Hematopoietic multipotent progenitor cell treated with erythropoietin and hydrocortisone succinate and interleukin-3 and kit ligand, for 4 days (in vitro differentiated cells): ENCODE results near the gene RNU4-1.

Experiments
- DNase-seq: peaks from one replicate; pipeline ENCODE4 v3.0.0-alpha.2; 2015

Gene RNU4-1

DNA sequence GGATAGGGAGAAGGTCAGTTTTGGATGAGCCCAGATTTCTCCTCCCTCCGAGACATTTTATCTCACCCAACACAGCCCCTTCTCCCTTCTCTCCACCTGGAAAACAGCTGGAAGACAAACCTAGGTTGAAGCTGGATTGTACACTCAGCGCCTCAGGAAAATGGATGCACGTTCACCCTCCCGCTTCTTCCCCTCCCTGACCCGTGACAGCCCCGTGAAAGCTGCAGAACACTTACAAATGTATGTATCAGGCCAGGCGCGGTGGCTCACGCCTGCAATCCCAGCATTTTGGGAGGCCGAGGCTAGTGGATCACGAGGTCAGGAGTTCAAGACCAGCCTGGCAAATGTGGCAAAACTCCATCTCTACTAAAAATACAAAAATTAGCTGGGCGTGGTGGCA lies 5.5 kb downstream of the RNU4-1 start:
- no peak for DNase-seq

GRCh38 chr12:120286768-120287490 lies 6.1 kb downstream of the RNU4-1 start:
- no peak for DNase-seq

GRCh38 chr12:120284381-120284780 lies 8.7 kb downstream of the RNU4-1 start:
- no peak for DNase-seq

- DNase-seq = no peak
Measured at GRCh38 chr12:120283318-120283717, 9.7 kb downstream of the RNU4-1 start.

DNA sequence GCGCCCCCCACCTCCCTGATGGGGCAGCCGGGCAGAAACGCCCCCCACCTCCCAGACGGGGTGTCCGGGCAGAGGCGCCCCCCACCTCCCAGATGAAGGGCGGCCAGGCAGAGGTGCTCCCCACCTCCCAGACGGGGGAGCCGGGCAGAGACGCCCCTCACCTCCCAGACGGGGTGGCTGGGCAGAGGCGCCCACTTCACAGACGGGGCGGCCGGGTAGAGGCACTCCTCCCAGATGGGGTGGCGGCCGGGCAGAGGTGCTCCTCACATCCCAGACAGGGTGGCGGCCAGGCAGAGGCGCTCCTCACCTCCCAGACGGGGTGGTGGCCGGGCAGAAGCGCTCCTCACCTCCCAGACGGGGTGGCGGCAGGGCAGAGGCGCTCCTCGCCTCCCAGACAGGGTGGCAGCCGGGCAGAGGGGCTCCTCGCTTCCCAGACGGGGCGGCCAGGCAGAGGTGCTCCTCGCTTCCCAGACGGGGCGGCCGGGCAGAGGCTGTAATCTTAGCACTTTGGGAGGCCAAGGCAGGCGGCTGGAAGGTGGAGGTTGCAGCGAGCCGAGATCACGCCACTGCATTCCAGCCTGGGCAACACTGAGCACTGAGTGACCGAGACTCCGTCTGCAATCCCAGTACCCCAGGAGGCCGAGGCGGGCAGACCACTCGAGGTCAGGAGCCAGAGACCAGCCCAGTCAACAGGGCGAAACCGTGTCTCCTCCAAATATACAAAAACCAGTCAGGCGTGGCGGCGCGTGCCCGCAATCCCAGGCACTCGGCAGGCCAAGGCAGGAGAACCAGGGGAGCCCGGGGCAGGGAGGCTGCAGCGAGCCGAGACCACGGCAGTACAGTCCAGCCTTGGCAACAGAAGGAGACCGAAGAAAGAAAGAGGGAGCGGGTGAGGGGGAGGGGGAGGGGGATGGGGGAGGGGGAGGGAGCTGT lies 14.6 kb downstream of the RNU4-1 start:
- DNase-seq = no peak

DNA sequence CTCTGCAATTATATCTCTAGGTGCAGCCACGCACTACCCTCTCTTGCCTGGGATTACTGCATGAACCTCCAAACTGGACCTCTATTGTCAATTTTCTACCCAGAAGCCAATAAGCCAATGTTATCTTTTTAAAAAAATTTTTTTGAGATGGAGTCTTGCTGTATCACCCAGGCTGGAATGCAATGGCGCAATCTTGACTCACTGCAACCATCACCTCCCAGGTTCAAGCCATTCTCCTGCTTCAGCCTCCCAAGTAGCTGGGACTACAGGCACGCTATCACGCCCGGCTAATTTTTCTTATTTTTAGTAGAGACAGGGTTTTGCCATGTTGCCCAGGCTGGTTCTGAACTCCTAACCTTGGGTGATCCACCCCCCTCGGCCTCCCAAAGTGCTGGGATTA lies 16.3 kb downstream of the RNU4-1 start:
- DNase-seq = no peak

GRCh38 chr12:120267736-120268135 lies 25.3 kb downstream of the RNU4-1 start:
- DNase-seq = no peak

GRCh38 chr12:120266180-120266870 lies 26.7 kb downstream of the RNU4-1 start:
- no peak for DNase-seq

DNA sequence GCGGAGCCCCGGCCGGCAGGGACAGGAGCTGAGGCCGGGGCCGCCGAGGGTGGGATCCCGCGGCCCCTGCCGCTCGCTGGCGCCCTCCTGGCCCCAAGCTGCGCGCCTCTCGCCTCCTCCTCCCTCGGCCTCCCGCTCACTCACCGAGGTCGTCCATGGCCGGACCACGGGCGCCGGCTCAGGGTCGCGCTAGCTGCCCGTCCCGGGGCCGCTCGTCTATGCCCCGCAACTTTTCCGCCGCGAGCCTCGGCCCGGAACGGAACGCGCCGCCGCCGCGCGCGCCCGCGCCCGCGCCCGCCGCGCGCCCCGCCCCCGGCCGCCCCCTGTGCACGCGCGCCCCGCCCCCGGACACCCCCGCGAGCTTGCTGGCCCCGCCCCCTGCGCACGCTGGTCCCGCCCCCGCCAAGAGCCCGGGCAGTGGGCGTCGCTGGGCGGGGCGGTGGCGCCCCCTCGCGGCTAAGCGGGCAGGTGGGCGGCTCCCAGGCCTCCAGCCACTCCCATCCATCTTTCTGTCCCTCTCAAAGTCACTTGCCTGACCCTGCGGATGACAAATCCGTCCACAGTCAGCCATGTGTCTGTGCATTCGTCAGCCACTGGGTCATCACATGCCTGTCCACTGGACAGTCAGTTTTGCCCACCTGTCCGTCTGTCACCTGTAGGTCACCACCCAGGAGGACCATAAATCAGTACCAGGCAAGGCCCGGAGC lies 27.4 kb downstream of the RNU4-1 start, which contains the start of gene PXN:
Gene PXN, minus strand, starts transcription at position 258 of the 707 bp plus-strand sequence. Its CDS starts 101 bp downstream, at position 157.
- peak; percentile 88 for DNase-seq

GRCh38 chr12:120264904-120265472 lies 28.0 kb downstream of the RNU4-1 start:
- DNase-seq = no peak

GRCh38 chr12:120264086-120264903 lies 28.7 kb downstream of the RNU4-1 start:
- no peak for DNase-seq

DNA sequence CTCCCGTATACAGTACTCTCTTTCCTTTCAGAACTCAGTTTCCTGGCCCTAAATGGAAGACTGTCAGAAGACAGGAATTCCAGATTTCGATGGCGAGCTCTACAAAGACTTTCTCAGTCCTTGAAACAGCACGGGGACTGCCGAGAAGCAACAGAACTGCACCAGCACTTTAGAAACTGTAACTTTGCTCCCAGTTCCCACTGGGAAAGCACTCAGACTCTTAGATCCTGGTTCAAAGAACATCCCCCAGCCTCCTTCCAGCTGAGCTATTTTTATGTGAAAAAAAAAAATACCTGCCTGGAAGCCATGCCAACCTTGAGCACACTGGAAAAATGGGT lies 29.3 kb downstream of the RNU4-1 start:
- DNase-seq = no peak

DNA sequence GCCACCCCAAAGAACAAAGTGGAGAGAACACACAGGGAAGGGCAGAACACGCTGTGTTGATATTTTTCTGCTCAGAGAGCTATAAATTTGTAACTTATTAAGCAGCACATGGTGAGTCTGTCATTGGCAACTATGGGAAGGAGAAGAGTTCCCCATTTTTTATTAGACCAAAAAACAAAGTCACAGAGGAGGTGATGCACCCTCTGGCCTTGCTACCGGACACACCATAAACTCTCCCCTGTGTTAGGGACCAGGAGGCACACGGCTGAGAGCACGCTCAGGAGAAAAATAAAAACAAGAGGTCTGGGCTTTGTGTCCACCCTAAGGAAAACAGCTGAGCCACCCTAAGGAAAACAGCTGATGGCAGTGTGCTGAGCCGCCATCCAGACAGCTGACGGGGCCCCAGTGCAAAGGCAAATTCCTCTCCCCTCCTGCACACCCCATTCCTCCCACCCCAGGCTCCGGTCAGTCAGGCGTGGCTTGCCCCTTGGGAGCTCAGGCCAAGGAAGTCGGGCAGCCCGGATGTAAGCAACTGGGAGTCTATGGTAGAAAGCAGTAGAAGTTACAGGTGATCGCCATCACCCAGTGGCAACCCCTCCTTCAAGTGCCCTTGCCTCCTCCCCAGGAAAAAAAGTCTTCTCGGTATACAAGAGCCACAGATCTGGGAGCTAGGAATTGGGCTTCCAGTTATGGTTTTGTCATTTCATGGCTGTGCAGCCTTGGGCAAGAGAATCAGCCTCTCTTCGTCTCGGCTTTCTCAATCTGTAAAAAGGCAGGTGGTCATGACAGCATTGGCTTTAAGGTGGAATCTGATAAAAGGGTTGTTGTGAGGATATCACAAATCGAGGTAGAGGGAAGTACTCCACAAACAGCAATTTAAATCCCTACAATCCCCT lies 29.9 kb downstream of the RNU4-1 start:
- DNase-seq = no peak

DNA sequence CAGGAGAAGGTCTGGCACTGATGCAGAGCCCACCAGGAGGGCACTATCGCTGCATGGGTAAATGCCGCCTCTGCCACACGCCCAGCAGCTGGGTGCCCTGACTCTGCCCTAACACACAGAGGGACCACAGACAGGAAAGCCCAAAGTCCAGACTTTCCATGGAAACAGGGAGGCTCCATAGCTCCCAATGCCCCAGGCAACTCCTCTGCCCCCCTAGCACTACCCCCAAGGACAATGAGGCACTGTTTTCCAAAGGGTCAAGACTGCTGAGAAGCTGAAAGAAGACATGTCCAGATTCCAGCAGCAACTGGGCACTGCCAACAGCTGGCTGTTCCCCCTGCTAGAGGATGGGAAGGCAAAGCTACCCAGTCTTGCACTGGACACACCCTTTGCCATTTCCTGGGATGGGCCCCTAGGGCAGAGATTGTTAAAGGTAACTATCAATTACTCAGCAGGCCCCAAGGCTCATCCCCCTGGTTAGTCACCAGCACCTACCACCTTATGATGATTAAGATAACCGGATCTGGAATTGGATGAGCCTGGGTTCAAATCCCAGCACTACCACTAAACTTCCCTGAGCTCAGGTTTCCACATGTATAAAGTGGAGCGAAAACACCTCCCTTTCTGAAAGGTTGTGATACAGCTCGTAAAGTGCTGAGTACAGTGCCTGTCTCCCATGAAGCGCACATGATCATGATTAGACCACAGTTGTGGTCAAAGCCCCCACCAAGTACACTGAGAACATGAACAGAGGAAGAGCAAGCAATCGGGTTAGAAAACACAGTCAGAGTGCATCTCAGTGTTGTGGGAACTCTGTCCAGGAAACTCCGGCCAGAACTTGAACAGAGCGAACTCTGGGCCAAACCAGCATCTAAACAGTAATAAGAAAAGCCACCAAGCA lies 30.8 kb downstream of the RNU4-1 start:
- DNase-seq = peak; percentile 66

DNA sequence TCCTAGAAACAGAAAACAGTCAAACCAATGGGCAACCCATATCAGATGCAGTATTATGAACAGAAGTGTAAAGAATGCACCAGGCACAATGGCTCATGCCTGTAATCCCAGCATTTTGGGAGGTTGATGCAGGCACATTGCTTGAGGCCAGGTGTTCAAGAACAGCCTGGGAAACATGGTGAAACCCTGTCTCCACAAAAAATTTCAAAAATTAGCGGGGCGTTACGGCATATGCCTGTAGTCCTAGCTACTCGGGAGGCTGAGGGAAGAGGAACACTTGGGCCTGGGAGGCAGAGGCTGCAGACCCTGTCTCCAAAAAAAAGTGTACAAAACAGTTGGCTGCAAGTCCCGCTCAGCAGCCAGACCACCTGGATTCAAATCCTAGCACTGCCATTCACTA lies 32.4 kb downstream of the RNU4-1 start:
- DNase-seq = no peak

GRCh38 chr12:120259418-120260202 lies 33.4 kb downstream of the RNU4-1 start:
- DNase-seq = no peak

- no peak for DNase-seq
Measured at GRCh38 chr12:120258323-120258896, 34.6 kb downstream of the RNU4-1 start.
